Cardiac fibroblast (primary cell): ENCODE data around the gene LRRC61.

ENCODE experiments used
- DNase-seq, 2 donors: peaks; one replicate each; pipeline versions ENCODE4 v3.0.0 to v3.0.0-alpha.2; 2010; ENCODE audit warnings: low read depth in 2 of 2
- H3K4me3 ChIP-seq, 2 donors: replicated peaks in 1 of 2; 1 replicate in 1 of 2; 2 replicates in 1 of 2; pipeline ENCODE4 v1.5.1; 2011; ENCODE audit warnings: low read depth in 2 of 2, low read length in 2 of 2, mild to moderate bottlenecking in 2 of 2, moderate library complexity in 1 of 2
- CTCF ChIP-seq: IDR thresholded peaks from one replicate; pipeline ENCODE4 v1.5.1; 2011; ENCODE audit warnings: low read depth, mild to moderate bottlenecking, low read length, inconsistent platforms

Gene LRRC61

GRCh38 chr7:150343225-150343624 lies 20.1 kb downstream of the LRRC61 start:
- no peak for DNase-seq
- no peak for TF ChIP-seq CTCF
- H3K4me3 ChIP-seq, result no peak overlapping the region

GRCh38 chr7:150344299-150344698 lies 21.1 kb downstream of the LRRC61 start:
- no peak for TF ChIP-seq CTCF
- no peak overlapping the region for H3K4me3 ChIP-seq

GRCh38 chr7:150345012-150345411 lies 21.9 kb downstream of the LRRC61 start:
- TF ChIP-seq CTCF, result no peak
- no peak overlapping the region for H3K4me3 ChIP-seq
- no peak for DNase-seq

More at GRCh38 chr7:150344299-150344698, 21.1 kb downstream of the LRRC61 start:
- no peak for DNase-seq

GRCh38 chr7:150346922-150347321 lies 23.8 kb downstream of the LRRC61 start:
- no peak overlapping the region for H3K4me3 ChIP-seq
- DNase-seq, result no peak
- no peak for TF ChIP-seq CTCF

GRCh38 chr7:150351587-150352194 lies 28.5 kb downstream of the LRRC61 start:
- no peak for TF ChIP-seq CTCF
- DNase-seq, result peak in 1 of 2 donors; percentile 33
- no peak overlapping the region for H3K4me3 ChIP-seq

GRCh38 chr7:150355666-150356059 lies 32.5 kb downstream of the LRRC61 start:
- no peak for TF ChIP-seq CTCF
- no peak overlapping the region for H3K4me3 ChIP-seq
- DNase-seq, result no peak
